ENCODE data around the gene PPCDC. TPM values are rescaled to one million over a fixed set of nuclear protein-coding genes. Genes with fewer than 3 reads are reported as not detected.
"Not testable (repeated sequence)": the region's sequence is repeated elsewhere in the genome, so short reads cannot be mapped to it uniquely, and the experiment has no call there.

PPCDC gene
- total RNA-seq, 1 donor from 2014 or later = 13.1 TPM

DNA sequence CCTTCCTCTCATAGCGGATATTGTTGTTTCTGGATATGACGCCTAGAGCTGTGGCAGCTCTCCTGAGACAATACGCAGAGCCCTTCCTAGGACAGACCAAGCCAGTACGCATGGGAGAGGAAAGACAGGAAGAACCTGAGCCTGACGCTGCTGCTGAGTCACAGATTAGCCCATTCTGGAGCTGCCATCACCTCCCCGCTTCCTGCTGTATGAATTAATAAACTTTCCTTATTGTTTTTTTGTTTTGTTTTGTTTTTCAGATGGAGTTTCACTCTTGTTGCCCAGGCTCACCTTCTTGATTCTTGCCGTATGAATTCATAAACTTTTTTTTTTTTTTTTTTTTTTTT is 67.0 kb downstream of the PPCDC start:
- TF ChIP-seq, protein P1, sequence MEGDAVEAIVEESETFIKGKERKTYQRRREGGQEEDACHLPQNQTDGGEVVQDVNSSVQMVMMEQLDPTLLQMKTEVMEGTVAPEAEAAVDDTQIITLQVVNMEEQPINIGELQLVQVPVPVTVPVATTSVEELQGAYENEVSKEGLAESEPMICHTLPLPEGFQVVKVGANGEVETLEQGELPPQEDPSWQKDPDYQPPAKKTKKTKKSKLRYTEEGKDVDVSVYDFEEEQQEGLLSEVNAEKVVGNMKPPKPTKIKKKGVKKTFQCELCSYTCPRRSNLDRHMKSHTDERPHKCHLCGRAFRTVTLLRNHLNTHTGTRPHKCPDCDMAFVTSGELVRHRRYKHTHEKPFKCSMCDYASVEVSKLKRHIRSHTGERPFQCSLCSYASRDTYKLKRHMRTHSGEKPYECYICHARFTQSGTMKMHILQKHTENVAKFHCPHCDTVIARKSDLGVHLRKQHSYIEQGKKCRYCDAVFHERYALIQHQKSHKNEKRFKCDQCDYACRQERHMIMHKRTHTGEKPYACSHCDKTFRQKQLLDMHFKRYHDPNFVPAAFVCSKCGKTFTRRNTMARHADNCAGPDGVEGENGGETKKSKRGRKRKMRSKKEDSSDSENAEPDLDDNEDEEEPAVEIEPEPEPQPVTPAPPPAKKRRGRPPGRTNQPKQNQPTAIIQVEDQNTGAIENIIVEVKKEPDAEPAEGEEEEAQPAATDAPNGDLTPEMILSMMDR (IDR thresholded peaks at IDR 0.05) = no peak
- ATAC-seq = peak; percentile 81
- H3K36me3 ChIP-seq = no peaks in the 10 kb centered on the region
- H3K4me1 ChIP-seq = peaks cover 5% of the 10 kb centered on the region
- H3K27ac ChIP-seq = peak overlapping the region; percentile 34
- intact Hi-C loops (cut with DNase I) = no loop called here
- no peak overlapping the region for H3K4me3 ChIP-seq
- DNase-seq = no peak
- H3K27me3 ChIP-seq = no peaks in the 10 kb centered on the region
- H3K9me3 ChIP-seq = no peaks in the 10 kb centered on the region

GRCh38 chr15:75091814-75092213 is 68.4 kb downstream of the PPCDC start:
- no peak overlapping the region for H3K4me3 ChIP-seq
- DNase-seq (no peak), ATAC-seq (no peak)
- no peaks in the 10 kb centered on the region for H3K27me3 ChIP-seq
- H3K4me1 ChIP-seq = peaks cover 5% of the 10 kb centered on the region
- intact Hi-C loops (cut with DNase I) = no loop called here
- no peaks in the 10 kb centered on the region for H3K9me3 ChIP-seq
- TF ChIP-seq, protein P1 (IDR thresholded peaks at IDR 0.05) = no peak
- no peaks in the 10 kb centered on the region for H3K36me3 ChIP-seq
- no peak overlapping the region for H3K27ac ChIP-seq

GRCh38 chr15:75094961-75095478 is 71.6 kb downstream of the PPCDC start:
- H3K27me3 ChIP-seq; H3K9me3 ChIP-seq; H3K36me3 ChIP-seq; H3K4me1 ChIP-seq; ATAC-seq; H3K4me3 ChIP-seq; DNase-seq; intact Hi-C loops (cut with DNase I); H3K27ac ChIP-seq: not testable (repeated sequence)

- Histone ChIP-seq H3K4me1 (no peaks in the 10 kb centered on the region), H3K9me3 (no peaks in the 10 kb centered on the region), H3K36me3 (no peaks in the 10 kb centered on the region), H3K27ac (no peak overlapping the region), H3K4me3 (no peak overlapping the region), H3K27me3 (no peaks in the 10 kb centered on the region)
- intact Hi-C loops (cut with DNase I) = no loop called here
- ATAC-seq = no peak
- DNase-seq = no peak
- TF ChIP-seq, protein P1 (IDR thresholded peaks at IDR 0.05) = no peak
Observed at GRCh38 chr15:75095594-75095993, 72.2 kb downstream of the PPCDC start.

GRCh38 chr15:75097939-75098338 is 74.5 kb downstream of the PPCDC start:
- intact Hi-C loops (cut with DNase I) = no loop called here
- TF ChIP-seq, protein P1 (IDR thresholded peaks at IDR 0.05) = no peak
- Histone ChIP-seq H3K4me1 (no peaks in the 10 kb centered on the region), H3K4me3 (no peak overlapping the region), H3K9me3 (no peaks in the 10 kb centered on the region), H3K27ac (no peak overlapping the region), H3K27me3 (no peaks in the 10 kb centered on the region), H3K36me3 (no peaks in the 10 kb centered on the region)
- no peak for DNase-seq
- no peak for ATAC-seq

DNA sequence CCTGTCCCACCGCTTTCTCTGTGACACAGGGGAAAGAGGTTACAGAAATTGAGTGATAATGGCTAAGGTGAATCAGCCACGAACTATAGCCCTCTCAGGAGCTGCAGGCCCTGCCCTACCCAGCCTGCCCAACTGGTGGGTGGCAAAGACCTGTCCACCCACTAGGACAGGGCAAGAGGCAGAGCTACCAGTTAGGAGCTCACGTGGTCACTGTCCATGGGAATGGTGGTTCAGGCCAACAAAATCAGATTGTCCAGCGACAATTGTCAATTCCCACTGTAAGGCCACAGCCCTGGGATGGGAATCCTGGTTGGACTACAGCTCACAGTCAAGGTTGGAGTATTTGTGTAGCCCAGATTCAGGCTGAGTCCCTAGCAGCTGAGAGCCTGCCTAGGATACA is 75.0 kb downstream of the PPCDC start:
- TF ChIP-seq, protein P1 (IDR thresholded peaks at IDR 0.05) = no peak
- no peak for ATAC-seq
- H3K9me3 ChIP-seq = no peaks in the 10 kb centered on the region
- no peak overlapping the region for H3K27ac ChIP-seq
- intact Hi-C loops (cut with DNase I) = no loop called here
- H3K4me1 ChIP-seq = no peaks in the 10 kb centered on the region
- no peak for DNase-seq
- no peaks in the 10 kb centered on the region for H3K36me3 ChIP-seq
- H3K4me3 ChIP-seq = no peak overlapping the region
- no peaks in the 10 kb centered on the region for H3K27me3 ChIP-seq

Other genes starting within 250 kb of the PPCDC start
- gene CSK, start 241.5 kb upstream of the PPCDC start, total RNA-seq = 65.6 TPM
- gene LMAN1L, start 210.8 kb upstream of the PPCDC start, total RNA-seq = not detected
- not detected for gene CPLX3, start 197.0 kb upstream of the PPCDC start, total RNA-seq
- gene ULK3, start 180.4 kb upstream of the PPCDC start, total RNA-seq = 43.9 TPM
- gene SCAMP2, start 150.2 kb upstream of the PPCDC start, total RNA-seq = 115 TPM
- gene MPI, start 133.5 kb upstream of the PPCDC start, total RNA-seq = 26.7 TPM
- 75.4 TPM for gene FAM219B, start 116.7 kb upstream of the PPCDC start, total RNA-seq
- 138 TPM for gene COX5A, start 85.5 kb upstream of the PPCDC start, total RNA-seq
- gene RPP25, start 66.8 kb upstream of the PPCDC start, total RNA-seq = 20.2 TPM
- gene SCAMP5, start 28.0 kb upstream of the PPCDC start, total RNA-seq = 2.6 TPM
- 33.3 TPM for gene C15orf39, start 178.3 kb downstream of the PPCDC start, total RNA-seq
- not detected for gene GOLGA6C, start 234.7 kb downstream of the PPCDC start, total RNA-seq